Measurements from ENCODE around the gene KRT83.
"Not testable (repeated sequence)": the region's sequence is repeated elsewhere in the genome, so short reads cannot be mapped to it uniquely, and the experiment has no call there.

Gene KRT83

DNA sequence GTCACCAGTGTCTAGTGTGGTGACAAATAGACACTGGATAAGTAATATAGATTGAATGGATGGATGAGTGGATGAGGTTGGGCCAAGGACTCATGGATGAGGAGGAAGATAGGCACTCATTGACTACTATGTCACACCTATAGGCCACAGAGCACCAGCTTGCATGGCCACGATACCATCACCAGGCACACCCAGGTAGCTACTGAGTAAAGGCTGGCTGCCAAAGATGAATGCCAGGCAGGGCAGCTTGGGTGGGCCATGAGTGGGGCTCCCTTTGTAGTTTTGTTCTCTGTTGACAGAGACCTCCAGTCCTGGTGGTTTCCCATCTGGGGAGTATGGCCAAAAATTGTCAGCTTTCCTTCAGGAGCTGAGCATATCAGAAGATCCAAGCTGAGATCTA, 11.2 kb upstream of the KRT83 start:
- DNase-seq (ENCODE audit: low spot score), result no peak

DNA sequence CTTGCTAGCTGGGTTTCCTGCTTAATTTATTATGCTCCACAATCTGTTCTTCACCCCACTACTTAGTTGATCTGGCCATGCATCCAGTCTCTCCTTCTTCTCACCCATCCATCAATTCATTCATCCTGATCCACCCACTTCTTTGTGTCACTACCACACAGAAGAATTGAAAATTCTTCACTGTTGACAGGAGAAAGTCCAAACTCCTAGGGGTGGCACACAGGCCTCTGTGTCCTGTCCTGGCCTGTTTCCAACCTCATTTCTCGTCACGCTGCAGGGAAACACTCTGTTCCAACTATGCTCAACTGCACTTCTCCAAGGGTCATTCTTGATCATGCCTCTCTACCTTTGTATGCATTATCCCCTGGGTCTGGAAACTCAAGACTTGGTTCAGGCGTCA, 10.6 kb upstream of the KRT83 start:
- DNase-seq (ENCODE audit: low spot score), result no peak

DNA sequence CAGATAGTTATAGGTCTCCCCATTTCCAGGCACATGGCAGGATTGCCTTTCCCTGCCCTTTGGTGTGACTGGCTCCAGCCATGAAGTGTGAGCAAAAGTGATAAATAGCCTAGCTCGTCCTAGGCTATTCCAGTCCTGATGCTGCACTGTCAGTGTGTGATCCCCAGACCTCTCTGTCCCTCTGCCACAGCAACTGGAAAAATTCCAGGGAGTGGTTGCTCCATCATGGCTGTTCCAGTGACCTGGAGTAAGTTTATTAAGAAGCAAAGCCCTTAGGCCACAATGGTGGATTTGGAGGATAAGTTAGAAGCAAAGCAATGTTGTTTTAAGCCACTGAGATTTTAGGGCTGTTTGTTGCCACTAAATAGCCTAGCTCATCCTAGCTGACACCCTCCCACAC, 9.8 kb upstream of the KRT83 start:
- DNase-seq (ENCODE audit: low spot score), result no peak

DNA sequence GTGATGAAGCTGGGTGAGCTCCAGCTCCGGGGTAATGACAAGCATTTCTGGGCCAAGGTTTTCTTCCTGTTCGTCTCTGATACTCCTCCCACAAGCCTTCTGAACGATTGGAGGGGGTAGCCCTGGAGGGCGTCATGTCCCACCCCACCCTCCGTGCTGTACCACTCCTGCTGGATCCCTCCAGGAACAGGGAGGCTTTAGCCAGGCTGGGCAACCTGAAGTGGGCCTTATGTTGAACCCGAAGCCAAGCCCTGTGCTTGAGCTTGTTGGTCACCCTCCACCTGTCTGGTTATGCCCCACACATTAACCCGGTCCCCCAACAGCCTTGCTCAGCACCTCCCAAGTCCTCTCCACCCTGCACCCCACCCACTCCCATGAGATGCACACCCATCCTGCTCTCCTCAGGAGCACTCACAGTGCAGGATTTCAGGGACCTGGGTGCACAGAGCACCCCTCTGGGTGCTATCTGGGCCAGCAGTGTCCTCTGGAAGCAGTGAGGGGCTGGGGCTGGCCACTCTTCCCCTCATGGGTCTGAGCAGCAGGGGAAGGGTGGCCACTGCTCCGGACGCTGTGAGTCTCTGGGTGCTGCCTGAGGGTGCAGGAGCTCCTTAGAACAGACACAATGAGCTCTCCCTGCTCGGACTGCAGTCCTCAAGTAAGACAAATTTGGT, 6.8 kb upstream of the KRT83 start:
- no peak for DNase-seq (ENCODE audit: low spot score)

DNA sequence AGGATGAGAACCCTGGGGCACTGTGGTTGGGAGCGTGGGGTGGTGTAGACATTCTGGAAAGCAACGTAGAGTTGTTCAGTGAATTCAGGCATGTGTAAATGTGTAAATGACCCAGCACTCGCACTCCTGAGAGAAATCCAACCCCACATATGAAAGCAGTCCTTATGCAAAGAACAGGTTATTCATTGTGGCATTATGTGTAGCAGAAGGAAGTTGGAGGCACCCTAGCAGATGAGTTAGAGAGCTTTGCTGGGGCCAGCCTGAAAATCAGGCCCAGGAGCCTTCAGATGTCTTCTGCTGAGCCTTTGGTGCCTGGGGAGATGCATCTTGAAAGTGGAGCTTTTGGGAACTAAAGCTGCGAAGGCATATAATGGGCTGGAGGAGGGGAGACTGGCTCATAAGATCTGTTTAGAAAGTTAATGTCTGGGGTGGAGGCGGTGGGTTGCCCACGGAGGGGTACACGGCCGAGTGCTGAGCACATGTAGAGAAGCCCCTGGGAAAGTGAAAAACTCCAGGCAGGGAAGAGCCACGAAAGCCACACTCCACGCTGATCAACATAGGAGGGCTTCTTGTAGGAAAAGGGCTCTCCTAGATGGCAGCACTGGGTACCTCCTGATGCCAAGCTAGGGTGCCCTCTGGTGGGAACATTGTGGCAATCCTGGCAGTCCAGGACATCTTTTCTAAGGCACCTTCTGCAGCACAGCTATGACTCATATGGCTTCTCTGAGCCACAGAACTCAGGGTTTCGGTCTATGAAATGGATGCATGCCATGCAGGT, 6.0 kb upstream of the KRT83 start:
- peak; percentile 98 for DNase-seq (ENCODE audit: low spot score)

DNA sequence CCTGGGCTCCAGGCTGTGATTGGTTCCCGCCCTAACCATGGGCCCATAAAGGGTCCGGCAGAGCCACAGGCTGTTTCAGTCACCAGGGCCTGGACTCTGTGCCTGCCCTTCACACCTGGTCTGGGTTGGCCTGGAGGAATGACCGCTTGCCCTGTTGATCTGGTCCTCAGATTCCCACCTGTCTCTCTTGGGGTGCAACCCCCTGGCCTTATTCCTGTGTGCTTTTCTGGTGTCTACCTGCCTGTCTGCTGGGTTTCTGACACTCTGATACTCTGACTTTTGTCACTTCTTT, 2.9 kb upstream of the KRT83 start:
- no peak for DNase-seq (ENCODE audit: low spot score)

DNA sequence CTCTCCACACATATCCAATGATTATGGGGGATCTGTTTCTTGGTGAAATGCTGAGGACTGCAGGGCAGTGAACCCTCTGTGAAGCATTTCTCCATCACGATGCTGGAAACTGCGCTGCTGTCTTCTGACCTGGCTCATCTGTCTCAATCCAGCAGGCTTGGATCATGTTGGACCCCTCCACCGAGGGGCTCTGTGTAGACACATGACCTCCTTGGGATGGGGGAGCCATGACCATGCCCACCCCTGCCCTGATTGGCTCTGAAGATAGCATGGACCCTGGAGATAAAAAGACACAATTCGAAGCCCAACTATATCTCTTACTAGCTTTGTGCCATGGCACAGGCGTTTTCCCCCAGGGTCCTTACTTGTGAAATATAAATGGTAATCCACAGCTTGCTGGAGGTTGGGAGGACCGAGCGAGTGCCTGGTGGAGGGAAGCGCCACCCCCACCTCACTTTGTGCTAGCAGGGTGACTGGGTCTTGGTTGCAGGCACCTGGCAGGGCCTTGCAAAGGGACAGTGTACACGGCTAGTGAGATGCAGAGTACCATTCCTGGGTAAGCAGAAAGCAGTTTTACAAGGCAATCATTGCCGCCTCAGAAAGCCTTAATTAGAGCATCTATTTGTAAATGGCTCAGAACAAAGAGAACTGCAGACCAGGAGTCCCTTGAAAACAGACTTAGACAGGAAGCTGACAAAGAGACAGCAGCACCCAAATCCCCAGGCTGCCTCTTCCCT, 2.4 kb upstream of the KRT83 start:
- no peak for DNase-seq (ENCODE audit: low spot score)

DNA sequence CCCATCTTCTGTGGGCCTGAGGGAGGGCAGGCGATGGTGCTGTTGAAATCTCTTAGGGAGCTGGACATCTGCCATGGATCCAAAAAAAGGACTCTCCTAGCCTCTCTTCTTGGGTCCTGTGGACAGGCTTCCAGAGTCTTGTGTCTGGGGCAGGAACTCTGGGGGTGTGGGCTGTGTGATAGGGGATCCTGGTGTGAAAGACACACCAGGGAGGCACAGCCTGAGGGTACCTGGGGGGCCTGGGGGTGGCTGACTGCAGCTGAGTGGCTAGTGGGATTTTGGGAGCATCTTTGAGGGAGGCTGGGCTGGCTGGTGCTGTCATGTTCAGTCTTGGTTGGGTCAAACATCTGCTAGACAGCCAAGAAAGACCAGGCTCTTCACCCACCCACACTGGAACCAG, 1.8 kb upstream of the KRT83 start:
- no peak for DNase-seq (ENCODE audit: low spot score)

DNA sequence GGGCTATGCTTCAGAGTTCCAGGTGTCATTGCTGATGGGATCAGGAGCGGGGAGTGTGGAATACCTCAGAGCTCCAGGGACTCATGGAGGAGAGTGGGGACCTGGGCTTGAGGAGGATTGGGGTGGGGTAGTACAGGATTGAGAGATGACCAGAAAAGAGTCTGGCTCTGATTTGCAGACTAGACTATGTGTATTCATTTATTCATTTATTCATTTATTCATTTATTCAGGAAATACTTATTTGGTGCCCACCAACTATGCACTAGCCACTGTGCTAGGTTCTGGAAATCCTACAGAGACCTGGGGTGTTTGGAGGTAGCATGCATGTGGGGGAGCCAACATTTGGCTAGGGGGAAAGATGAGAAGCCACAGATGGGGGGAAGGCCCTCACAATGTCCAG, 871 bp upstream of the KRT83 start:
- DNase-seq (ENCODE audit: low spot score), result no peak

DNA sequence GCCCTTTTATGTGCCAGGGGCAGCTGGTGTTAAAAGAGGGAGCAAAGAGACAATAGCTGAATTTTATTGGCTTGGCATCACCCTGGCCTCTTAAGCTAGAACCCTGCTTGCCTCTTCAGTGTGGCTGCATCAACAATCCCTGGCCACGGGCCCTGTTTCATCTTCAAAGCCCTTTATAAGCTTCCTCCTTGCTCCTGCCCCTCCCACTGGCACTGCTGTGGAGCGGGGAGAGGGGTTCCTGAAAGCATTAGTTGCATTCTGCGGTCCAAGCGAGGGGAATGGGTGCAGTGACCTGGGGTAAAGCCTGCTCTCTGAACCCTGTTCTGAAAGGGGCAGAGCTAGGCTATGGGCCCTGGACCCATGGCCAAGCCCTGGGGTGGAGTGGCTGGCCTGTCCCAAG, 220 bp upstream of the KRT83 start:
- no peak for DNase-seq (ENCODE audit: low spot score)

DNA sequence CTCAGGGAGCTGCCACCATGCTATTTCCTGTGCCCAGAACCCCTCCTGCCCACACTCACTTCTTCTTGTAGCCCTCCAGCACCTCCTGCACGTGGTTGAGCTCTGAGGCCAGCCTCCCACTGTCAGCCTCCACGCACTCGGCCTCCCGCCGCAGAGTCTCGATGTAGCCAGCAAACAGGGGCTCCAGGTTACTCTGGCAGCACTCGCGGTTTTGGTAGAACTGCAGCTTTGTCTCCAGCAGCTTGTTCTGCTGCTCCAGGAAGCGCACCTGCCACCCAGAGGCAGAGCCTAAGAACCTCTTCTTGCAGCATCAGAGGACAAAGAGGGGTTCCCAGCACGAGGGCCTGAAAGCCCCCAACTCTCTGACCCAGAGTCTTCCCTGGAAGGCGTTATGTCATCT, 2.1 kb downstream of the KRT83 start:
- no peak for DNase-seq (ENCODE audit: low spot score)

DNA sequence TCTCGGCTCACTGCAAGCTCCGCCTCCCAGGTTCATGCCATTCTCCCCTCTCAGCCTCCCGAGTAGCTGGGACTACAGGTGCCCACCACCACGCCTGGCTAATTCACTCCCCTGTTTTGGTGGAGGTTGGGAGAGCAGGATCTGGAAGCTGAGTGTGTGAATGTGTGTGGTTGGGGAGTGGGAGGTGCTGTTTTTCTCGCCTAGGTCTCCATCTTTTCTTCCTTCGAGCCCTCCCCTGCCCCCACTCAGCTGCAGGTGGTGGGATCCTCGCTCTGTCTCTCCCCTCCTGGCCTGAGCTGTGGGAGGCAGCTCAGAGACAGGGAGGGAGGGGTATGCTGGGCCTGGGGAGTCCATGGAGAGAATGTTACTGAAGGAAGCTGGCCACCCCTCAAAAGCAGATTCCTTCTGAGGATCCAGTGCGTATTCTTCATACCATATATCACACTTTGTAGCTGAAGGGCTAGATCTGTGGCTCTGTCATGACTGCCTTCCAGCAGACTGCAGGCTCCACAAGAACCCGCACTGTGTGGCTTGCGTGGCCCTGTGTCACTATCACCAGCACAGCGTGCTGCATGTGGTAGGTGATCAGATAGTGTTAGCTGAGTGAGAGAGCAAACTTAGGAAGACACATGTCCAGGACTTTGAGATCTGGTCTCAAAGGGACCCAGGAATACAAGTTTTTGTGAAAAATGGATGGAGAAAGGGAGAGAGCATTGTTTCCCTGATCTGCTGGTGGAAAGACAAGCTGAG, 2.8 kb downstream of the KRT83 start:
- no peak for DNase-seq (ENCODE audit: low spot score)

DNA sequence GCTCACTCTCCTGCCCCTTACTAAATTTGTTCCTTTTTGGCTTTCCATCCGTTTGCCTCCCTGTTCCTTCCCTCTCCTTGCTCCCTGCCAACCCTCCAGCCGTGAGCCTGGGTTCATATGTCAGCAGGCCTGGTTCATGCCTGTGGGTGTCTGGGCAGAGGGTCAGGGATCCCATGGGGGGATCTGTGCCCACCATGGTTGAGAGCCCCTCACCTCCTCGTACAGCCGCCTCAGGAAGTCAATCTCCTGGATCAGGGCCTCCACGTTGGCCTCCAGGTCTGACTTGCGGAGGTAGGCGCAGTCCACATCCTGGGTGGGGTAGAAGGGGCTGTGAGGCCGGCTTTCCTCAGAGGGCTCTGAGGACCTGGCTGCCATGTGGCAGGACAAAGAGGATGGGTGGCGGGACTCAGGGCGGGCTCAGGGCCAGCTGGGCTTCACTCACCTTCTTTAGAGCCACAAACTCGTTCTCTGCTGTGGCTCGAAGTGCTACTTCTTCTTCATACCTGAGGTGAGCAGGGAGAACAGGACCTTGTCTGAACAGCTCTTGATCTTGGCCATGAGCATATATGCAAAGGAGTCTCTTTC, 3.6 kb downstream of the KRT83 start:
- no peak for DNase-seq (ENCODE audit: low spot score)

DNA sequence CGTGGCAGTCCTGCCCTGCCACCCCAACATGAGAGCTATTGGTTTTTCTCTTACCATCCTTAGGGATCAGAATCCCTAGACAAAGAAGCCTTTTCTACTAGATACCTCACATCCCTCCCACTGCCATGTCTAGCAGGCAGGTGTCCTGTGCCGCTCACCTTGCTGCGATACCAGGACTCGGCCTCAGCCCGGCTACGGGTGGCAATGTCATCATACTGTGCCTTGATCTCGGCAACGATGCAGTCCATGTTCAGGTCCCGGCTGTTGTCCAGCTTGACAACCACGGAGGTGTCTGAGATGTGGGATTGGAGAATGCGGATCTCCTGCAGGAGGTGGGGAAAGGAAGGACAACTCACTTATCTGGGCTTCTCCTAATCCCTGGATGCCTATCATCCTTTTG, 4.5 kb downstream of the KRT83 start:
- DNase-seq (ENCODE audit: low spot score), result no peak

DNA sequence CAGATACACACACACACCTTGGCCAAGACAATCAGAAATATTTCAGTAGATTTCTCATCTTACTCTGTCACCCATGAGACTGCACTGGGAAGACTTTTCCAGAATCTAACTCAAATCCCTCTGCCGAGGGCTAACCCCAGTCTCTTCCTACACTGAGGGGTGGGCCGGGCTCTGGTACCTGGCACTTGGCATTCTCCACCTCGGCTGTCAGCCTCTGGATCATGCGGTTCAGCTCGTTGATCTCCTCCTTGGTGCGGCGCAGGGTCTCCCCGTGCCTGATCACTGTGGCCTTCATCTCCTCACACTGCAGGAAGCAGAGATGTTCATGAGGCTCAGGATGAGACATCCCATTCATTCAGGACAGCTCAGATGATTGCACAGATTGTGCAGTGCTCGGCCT, 4.9 kb downstream of the KRT83 start:
- no peak for DNase-seq (ENCODE audit: low spot score)

DNA sequence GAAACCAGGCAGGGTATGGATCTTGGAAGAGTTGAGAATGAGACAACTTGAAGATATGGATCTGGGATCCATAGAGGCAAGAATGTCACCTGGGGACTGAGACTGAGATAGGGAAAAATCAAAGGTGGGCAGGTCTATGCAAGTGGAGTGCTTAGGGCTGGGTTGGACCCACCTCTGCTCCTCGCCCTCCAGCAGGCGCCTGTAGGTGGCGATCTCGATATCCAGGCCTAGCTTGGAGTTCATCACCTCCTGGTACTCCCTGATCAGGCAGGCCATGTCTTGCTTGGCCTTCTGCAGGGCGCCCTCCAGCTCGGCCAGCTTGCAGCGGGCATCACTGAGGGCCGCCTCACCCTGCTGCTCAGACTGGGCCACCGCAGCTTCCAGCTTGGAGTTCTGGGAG, 5.5 kb downstream of the KRT83 start:
- not testable (repeated sequence) for DNase-seq (ENCODE audit: low spot score)

DNA sequence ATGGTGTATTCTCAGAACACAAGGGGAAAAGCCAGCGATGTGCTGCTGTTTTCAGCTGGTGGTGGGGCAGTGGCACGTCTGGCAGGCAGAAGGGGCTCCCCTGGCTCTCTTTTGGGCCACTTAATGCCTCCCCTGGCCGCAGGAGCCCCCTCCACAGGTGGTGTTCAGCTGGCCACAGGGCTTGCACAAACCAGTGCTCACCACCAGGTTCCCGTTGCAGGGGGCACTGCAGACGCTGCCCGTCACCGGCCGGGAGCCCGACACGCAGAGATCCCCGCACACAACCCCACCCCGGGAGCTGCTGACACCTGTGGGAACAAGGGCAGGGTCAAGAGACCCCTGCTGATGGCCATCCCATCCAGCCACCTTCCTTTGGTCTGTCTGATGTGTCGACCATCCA, 6.7 kb downstream of the KRT83 start:
- DNase-seq (ENCODE audit: low spot score), result no peak

DNA sequence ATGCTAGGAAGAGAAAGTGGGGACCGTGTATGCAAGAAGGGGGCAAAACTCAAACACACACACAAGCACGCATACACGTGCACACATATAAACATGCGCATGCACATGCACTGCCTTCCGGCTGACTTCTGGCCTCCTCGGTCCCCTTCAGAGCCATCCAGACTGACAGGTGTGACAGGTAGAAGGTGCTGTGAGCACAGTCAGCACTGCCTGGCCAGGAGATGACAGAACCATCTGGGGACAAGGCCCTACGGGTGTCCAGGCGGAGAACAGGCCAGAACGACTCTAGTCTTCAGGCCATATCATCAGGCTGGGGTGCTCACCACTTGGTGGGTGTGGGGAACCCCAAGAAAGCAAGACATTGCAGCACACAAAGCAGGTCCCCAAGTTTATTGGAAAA, 7.3 kb downstream of the KRT83 start:
- no peak for DNase-seq (ENCODE audit: low spot score)

DNA sequence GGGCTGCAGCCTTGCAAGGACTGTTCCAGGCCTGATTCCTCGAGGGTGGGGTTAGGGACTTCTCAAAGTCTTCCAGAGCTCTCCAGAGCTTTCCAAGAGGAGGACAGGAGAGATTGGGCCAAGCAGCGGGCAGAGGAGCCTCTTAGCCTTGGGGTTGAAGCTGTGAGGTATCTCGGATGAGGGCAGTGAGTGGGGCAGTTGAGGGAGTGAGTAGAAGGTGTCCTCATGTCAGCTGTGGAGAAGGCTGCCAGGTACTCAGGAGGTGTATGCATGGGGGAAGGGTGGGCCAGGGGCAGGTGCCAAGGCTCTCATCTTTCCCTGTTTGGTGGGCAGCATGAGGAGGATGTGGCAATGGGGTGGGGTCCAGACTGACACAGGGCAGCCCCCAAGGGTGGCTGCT, 7.7 kb downstream of the KRT83 start:
- no peak for DNase-seq (ENCODE audit: low spot score)

DNA sequence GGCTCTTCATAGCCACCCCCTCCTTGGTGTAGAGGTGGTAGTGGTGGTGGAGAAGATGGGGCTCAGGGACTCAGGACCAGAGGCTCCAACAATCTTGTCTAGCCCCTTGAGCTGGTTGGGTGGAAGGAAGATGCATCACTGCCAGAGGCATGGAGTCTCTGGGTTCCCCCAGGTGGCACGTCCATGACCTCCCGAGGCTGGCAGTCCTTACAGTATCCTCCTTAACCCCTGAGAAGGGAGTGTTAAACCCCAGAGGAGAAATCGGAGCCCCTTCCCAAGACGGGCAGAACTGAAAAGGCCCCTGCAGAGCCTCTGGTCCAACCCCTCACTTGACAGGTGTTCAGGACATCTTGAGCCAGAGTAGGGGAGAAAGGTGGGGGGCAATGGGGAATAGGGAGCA, 9.1 kb downstream of the KRT83 start:
- DNase-seq (ENCODE audit: low spot score), result no peak

DNA sequence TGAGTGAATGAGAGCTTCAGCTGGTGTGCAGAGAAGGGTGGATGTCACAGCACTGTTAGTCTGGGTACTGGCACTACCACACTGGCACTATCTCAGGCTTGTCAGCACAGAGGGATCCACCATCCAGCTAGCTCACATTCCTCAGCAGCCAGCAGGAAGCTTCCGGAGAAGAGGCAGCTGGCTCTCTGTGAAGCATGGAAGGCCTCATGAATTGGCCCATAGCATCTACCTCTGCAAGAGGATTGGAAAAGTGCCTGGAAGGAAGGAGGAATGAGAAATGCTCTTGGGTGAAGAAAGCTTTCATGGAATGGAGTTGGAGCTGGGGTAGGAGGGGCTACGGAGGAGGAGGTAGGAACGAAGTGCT, 9.9 kb downstream of the KRT83 start:
- DNase-seq (ENCODE audit: low spot score), result no peak

DNA sequence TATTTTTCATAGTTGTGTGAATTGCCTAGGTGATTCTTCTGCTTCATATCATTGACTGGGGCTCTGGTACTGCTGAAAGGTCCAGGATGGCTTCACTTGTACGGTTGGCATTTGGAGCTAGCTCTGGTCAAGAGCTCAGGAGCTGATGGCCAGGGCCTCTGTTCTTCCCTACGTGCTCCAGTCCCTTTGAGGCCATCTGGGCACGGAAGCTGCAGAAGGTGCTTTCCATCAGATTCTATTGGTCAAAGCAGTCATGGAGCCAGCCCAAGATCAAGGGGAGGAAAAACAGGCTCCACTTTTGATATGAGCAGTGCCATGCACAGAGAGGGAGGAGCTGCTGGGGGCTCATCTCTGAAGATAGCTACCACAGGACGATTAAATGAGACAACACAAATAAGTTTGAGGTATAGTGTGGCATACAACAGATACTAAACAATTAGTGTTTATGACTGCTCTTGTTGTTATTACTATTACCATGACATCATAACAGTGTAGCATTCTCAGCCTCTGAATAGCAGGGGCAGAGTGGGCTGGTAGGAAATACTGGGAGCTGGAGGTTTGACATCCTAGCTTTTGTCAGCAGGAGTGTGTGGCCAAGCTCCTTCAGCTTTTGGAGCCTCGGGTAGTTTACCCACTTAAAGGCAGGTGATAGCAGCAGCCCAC, 10.4 kb downstream of the KRT83 start:
- DNase-seq (ENCODE audit: low spot score), result no peak
